K562 (cell line): ENCODE results near the gene CAPN5. TPM values are rescaled to one million over a fixed set of nuclear protein-coding genes. Genes with fewer than 3 reads are reported as not detected.

Experiments used
- CREB1 ChIP-seq, 2 experiments: sonication (generic) in 1 of 2; formaldehyde crosslinking in 1 of 2; IDR thresholded peaks; 2 replicates each; pipeline versions ENCODE4 v1.6.1 to v1.8.0; 2012 to 2022; ENCODE audit warnings: inconsistent platforms in 1 of 2, mild to moderate bottlenecking in 1 of 2, missing genetic modification reagents in 1 of 2, moderate library complexity in 1 of 2
- HNRNPLL ChIP-seq: fragments of 200-400 bp; formaldehyde crosslinking; IDR thresholded peaks from 2 replicates; pipeline ENCODE4 v1.6.1; 2017; ENCODE audit warnings: low read length, low read depth, mild to moderate bottlenecking; ENCODE audit not compliant: poor library complexity, severe bottlenecking
- RBFOX2 ChIP-seq: fragments of 200-400 bp; formaldehyde crosslinking; IDR thresholded peaks from 2 replicates; pipeline ENCODE4 v1.6.1; 2017; ENCODE audit warnings: low read depth, mild to moderate bottlenecking, low read length, moderate library complexity
- polyA plus RNA-seq, 8 experiments: library from polyadenylated mRNA; depleted of rRNA in 4 of 8; stranded (reverse) in 5 of 8; unstranded in 3 of 8; fragments of >200 nt; fragmentation: Nextera tagmentation in 2 of 8; fragmentation: Illumina TruSeq in 1 of 8; extraction: Ambion mirVana in 2 of 8; extraction: Trizol in 1 of 8; gene quantifications; 2 replicates each; pipeline versions ENCODE4 v1.2.1 to v1.2.3, GENCODE V29; 2011 to 2014; ENCODE audit warnings: inconsistent platforms in 1 of 8, missing spikeins in 1 of 8
- total RNA-seq, 7 experiments: library from RNA; depleted of rRNA in 6 of 7; stranded (reverse); fragments of >200 nt in 6 of 7; fragmentation: Illumina TruSeq in 2 of 7; extraction: Trizol in 2 of 7; gene quantifications; 2 replicates each; pipeline versions ENCODE4 v1.2.1 to v1.2.3, GENCODE V29; 2011 to 2021; ENCODE audit warnings: low replicate concordance in 1 of 7
- TF ChIP-seq, protein P1 (sequence below): fragments of 450-650 bp; IDR thresholded peaks from 2 replicates; pipeline ENCODE4 v1.6.1; 2016; ENCODE audit warnings: mild to moderate bottlenecking, moderate library complexity
- TF ChIP-seq, protein P2 (sequence below): fragments of 250-450 bp; sonication (Bioruptor Pico); IDR thresholded peaks from 2 replicates; pipeline ENCODE4 v1.5.1; 2021; ENCODE audit warnings: mild to moderate bottlenecking
- TF ChIP-seq, protein P3 (sequence below): fragments of 250-450 bp; sonication (Bioruptor Pico); IDR thresholded peaks from 2 replicates; pipeline ENCODE4 v1.4.0; 2020; ENCODE audit warnings: mild to moderate bottlenecking, moderate library complexity

CAPN5 gene
- total and polyA plus RNA-seq, 9 of the 15 experiments (the other 6 are each of a cell fraction or from before 2014, with no cell fraction given): 0.04 to 0.44 (median 0.14) TPM; not detected in 2

DNA sequence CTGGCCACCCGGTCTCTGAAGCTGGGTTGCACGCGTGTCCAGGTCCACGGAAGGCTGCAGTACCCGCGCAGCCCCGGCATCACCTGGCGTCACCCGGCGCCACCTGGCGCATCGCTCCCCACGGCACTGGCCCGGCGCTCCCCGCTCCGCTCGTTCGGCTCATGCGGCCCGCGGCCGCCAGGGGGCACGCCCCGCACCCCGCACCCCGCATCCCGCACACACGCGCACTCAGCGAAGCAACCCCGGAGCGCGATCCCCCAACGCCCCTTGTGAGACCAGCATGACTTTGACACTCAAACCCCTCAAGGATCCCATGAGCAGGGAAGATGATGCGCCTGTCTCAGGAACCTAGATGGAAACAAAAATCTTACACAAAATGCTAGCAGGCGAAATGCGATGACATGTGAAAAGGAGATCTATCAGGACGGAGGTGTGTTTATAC, 20.7 kb upstream of the CAPN5 start (continued):
- TF ChIP-seq HNRNPLL (no peak), RBFOX2 (no peak), CREB1 (IDR thresholded peaks at IDR 0.05) (peak; percentile 38; the same call in 1 of the 2 replicates), CREB1 (CRISPR knock-in tag; IDR thresholded peaks at IDR 0.05) (0 out of 2 replicates have a peak, but pooled peaks have one; percentile 7)
- TF ChIP-seq, protein P1, sequence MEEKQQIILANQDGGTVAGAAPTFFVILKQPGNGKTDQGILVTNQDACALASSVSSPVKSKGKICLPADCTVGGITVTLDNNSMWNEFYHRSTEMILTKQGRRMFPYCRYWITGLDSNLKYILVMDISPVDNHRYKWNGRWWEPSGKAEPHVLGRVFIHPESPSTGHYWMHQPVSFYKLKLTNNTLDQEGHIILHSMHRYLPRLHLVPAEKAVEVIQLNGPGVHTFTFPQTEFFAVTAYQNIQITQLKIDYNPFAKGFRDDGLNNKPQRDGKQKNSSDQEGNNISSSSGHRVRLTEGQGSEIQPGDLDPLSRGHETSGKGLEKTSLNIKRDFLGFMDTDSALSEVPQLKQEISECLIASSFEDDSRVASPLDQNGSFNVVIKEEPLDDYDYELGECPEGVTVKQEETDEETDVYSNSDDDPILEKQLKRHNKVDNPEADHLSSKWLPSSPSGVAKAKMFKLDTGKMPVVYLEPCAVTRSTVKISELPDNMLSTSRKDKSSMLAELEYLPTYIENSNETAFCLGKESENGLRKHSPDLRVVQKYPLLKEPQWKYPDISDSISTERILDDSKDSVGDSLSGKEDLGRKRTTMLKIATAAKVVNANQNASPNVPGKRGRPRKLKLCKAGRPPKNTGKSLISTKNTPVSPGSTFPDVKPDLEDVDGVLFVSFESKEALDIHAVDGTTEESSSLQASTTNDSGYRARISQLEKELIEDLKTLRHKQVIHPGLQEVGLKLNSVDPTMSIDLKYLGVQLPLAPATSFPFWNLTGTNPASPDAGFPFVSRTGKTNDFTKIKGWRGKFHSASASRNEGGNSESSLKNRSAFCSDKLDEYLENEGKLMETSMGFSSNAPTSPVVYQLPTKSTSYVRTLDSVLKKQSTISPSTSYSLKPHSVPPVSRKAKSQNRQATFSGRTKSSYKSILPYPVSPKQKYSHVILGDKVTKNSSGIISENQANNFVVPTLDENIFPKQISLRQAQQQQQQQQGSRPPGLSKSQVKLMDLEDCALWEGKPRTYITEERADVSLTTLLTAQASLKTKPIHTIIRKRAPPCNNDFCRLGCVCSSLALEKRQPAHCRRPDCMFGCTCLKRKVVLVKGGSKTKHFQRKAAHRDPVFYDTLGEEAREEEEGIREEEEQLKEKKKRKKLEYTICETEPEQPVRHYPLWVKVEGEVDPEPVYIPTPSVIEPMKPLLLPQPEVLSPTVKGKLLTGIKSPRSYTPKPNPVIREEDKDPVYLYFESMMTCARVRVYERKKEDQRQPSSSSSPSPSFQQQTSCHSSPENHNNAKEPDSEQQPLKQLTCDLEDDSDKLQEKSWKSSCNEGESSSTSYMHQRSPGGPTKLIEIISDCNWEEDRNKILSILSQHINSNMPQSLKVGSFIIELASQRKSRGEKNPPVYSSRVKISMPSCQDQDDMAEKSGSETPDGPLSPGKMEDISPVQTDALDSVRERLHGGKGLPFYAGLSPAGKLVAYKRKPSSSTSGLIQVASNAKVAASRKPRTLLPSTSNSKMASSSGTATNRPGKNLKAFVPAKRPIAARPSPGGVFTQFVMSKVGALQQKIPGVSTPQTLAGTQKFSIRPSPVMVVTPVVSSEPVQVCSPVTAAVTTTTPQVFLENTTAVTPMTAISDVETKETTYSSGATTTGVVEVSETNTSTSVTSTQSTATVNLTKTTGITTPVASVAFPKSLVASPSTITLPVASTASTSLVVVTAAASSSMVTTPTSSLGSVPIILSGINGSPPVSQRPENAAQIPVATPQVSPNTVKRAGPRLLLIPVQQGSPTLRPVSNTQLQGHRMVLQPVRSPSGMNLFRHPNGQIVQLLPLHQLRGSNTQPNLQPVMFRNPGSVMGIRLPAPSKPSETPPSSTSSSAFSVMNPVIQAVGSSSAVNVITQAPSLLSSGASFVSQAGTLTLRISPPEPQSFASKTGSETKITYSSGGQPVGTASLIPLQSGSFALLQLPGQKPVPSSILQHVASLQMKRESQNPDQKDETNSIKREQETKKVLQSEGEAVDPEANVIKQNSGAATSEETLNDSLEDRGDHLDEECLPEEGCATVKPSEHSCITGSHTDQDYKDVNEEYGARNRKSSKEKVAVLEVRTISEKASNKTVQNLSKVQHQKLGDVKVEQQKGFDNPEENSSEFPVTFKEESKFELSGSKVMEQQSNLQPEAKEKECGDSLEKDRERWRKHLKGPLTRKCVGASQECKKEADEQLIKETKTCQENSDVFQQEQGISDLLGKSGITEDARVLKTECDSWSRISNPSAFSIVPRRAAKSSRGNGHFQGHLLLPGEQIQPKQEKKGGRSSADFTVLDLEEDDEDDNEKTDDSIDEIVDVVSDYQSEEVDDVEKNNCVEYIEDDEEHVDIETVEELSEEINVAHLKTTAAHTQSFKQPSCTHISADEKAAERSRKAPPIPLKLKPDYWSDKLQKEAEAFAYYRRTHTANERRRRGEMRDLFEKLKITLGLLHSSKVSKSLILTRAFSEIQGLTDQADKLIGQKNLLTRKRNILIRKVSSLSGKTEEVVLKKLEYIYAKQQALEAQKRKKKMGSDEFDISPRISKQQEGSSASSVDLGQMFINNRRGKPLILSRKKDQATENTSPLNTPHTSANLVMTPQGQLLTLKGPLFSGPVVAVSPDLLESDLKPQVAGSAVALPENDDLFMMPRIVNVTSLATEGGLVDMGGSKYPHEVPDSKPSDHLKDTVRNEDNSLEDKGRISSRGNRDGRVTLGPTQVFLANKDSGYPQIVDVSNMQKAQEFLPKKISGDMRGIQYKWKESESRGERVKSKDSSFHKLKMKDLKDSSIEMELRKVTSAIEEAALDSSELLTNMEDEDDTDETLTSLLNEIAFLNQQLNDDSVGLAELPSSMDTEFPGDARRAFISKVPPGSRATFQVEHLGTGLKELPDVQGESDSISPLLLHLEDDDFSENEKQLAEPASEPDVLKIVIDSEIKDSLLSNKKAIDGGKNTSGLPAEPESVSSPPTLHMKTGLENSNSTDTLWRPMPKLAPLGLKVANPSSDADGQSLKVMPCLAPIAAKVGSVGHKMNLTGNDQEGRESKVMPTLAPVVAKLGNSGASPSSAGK: peak; percentile 72
- TF ChIP-seq, protein P2, sequence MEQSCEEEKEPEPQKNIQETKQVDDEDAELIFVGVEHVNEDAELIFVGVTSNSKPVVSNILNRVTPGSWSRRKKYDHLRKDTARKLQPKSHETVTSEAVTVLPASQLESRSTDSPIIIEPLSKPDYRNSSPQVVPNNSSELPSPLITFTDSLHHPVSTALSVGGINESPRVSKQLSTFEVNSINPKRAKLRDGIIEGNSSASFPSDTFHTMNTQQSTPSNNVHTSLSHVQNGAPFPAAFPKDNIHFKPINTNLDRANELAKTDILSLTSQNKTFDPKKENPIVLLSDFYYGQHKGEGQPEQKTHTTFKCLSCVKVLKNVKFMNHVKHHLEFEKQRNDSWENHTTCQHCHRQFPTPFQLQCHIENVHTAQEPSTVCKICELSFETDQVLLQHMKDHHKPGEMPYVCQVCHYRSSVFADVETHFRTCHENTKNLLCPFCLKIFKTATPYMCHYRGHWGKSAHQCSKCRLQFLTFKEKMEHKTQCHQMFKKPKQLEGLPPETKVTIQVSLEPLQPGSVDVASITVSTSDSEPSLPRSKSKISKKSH (CRISPR knock-in tag): no peak
- TF ChIP-seq, protein P3, sequence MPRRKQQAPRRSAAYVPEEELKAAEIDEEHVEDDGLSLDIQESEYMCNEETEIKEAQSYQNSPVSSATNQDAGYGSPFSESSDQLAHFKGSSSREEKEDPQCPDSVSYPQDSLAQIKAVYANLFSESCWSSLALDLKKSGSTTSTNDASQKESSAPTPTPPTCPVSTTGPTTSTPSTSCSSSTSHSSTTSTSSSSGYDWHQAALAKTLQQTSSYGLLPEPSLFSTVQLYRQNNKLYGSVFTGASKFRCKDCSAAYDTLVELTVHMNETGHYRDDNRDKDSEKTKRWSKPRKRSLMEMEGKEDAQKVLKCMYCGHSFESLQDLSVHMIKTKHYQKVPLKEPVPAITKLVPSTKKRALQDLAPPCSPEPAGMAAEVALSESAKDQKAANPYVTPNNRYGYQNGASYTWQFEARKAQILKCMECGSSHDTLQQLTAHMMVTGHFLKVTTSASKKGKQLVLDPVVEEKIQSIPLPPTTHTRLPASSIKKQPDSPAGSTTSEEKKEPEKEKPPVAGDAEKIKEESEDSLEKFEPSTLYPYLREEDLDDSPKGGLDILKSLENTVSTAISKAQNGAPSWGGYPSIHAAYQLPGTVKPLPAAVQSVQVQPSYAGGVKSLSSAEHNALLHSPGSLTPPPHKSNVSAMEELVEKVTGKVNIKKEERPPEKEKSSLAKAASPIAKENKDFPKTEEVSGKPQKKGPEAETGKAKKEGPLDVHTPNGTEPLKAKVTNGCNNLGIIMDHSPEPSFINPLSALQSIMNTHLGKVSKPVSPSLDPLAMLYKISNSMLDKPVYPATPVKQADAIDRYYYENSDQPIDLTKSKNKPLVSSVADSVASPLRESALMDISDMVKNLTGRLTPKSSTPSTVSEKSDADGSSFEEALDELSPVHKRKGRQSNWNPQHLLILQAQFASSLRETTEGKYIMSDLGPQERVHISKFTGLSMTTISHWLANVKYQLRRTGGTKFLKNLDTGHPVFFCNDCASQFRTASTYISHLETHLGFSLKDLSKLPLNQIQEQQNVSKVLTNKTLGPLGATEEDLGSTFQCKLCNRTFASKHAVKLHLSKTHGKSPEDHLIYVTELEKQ: no peak
